Natural killer cell (primary cell): ENCODE results near the gene MRAS. TPM values are rescaled to one million over a fixed set of nuclear protein-coding genes. Genes with fewer than 3 reads are reported as not detected.

ENCODE experiments used
- ATAC-seq, 3 donors: fragments of 150-1000 bp in 2 of 3; fragments of 200-7000 bp in 1 of 3; cut with Tn5 transposase; 1 replicate in 1 of 3; 2 replicates in 2 of 3; pipeline ENCODE4 v1.10.0; 2021; ENCODE audit warnings: mild to moderate bottlenecking in 2 of 3, moderate library complexity in 2 of 3
- DNase-seq, 2 donors: peaks; one replicate each; pipeline versions ENCODE4 v3.0.0 to v3.0.0-alpha.2; 2013 to 2021; ENCODE audit warnings: mixed read lengths in 1 of 2
- H3K27ac ChIP-seq: one replicate; pipeline ENCODE4 v1.5.1; 2013; ENCODE audit warnings: mild to moderate bottlenecking, low read length
- H3K27me3 ChIP-seq: one replicate; pipeline ENCODE4 v1.6.1; 2013; ENCODE audit warnings: low read length; ENCODE audit not compliant: control insufficient read depth, insufficient read depth
- H3K36me3 ChIP-seq: one replicate; pipeline ENCODE4 v1.6.1; 2013; ENCODE audit warnings: low read length; ENCODE audit not compliant: control insufficient read depth, insufficient read depth
- H3K4me1 ChIP-seq: one replicate; pipeline ENCODE4 v1.6.1; 2013; ENCODE audit warnings: low read length; ENCODE audit not compliant: control insufficient read depth, insufficient read depth
- H3K4me3 ChIP-seq: one replicate; pipeline ENCODE4 v1.5.1; 2013; ENCODE audit warnings: low read length
- H3K9me3 ChIP-seq: one replicate; pipeline ENCODE4 v1.6.1; 2013; ENCODE audit warnings: low read length; ENCODE audit not compliant: control insufficient read depth, insufficient read depth
- H3K27ac Mint-ChIP-seq, 2 donors: one replicate each; pipeline ENCODE4 v1.8.0; 2022; ENCODE audit warnings: mild to moderate bottlenecking in 2 of 2, mixed read lengths in 2 of 2, moderate library complexity in 1 of 2
- H3K27me3 Mint-ChIP-seq, 2 donors: one replicate each; pipeline ENCODE4 v1.8.0; 2022; ENCODE audit warnings: low read depth in 2 of 2, mixed read lengths in 2 of 2
- H3K36me3 Mint-ChIP-seq: one replicate; pipeline ENCODE4 v1.8.0; 2022; ENCODE audit warnings: mixed read lengths
- H3K4me1 Mint-ChIP-seq, 2 donors: one replicate each; pipeline ENCODE4 v1.8.0; 2022; ENCODE audit warnings: mixed read lengths in 2 of 2
- H3K4me3 Mint-ChIP-seq: one replicate; pipeline ENCODE4 v1.8.0; 2022; ENCODE audit warnings: mild to moderate bottlenecking, moderate library complexity, mixed read lengths
- H3K9me3 Mint-ChIP-seq, 2 donors: one replicate each; pipeline ENCODE4 v1.8.0; 2022; ENCODE audit warnings: mixed read lengths in 2 of 2
- CTCF ChIP-seq: fragments of 200-600 bp; IDR thresholded peaks from one replicate; pipeline ENCODE4 v1.8.0; 2022; ENCODE audit warnings: antibody characterized with exemption
- WGBS: methylation state at CpG from one replicate; pipeline ENCODE4 v1.1.7; 2013; ENCODE audit warnings: missing lambda C conversion rate; ENCODE audit not compliant: insufficient coverage; 5-methylcytosine and 5-hydroxymethylcytosine counted together
- intact Hi-C: fragments of 100-400 bp; cut with micrococcal nuclease; formaldehyde crosslinking; loops from one replicate; pipeline ENCODE4 v1.14.2; 2022
- total RNA-seq, 4 donors: library from RNA; stranded (reverse); fragments of 120-200 nt in 1 of 4; gene quantifications; one replicate each; pipeline versions ENCODE4 v1.2.3 to v1.2.4, GENCODE V29; 2013 to 2022

The MRAS gene
- total RNA-seq, 3 donors from 2014 or later (not counting 1 experiment from before 2014, with no cell fraction given): 1.2 to 4.9 (median 2.4) TPM

DNA sequence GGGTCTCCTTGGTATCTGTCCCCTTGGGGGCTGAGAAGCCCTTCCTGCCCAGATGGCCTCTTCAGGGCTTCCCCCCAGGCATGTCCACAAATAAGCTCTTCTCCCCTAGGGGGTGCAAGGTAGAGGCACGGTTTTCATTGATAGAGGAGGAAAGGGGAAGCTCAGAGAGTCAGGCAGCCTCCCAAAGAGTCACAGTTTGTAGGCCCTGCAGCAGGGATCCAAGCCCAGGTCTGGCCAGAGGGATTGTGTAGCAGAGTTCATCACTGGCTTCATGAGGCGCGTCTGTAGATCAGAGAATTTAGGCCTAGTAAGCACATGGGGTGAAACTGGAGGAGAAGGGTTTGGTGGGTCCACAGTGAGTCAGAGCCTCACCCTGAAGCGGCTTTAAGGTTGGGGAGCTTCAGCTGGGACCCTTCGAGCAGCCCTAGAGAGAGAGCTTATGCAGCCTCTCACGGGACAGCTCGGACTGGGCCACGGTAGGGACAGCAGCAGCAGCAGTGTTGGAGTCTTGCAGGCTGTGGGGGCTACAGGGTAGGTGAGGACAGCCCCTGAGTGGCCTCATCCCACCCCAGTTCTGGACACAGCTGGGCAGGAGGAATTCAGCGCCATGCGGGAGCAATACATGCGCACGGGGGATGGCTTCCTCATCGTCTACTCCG is 48.5 kb downstream of the MRAS start:
- Histone ChIP-seq H3K4me1 (no peaks in the 10 kb centered on the region), H3K36me3 (no peaks in the 10 kb centered on the region), H3K27me3 (no peaks in the 10 kb centered on the region), H3K9me3 (no peaks in the 10 kb centered on the region), H3K4me3 (no peak overlapping the region), H3K27ac (no peak overlapping the region)
- ATAC-seq: no peak
- 86% methylated on average over 14 of the region's 14 CpGs for WGBS
- H3K27me3 Mint-ChIP-seq: peaks cover 0 to 5% of the 10 kb centered on the region in 2 donors
- H3K36me3 Mint-ChIP-seq: no peaks in the 10 kb centered on the region
- intact Hi-C loops: no loop called here
- H3K4me1 Mint-ChIP-seq: no peaks in the 10 kb centered on the region
- H3K9me3 Mint-ChIP-seq: no peaks in the 10 kb centered on the region
- no peak for DNase-seq
- H3K27ac Mint-ChIP-seq: no peak overlapping the region
- H3K4me3 Mint-ChIP-seq: no peak overlapping the region
- TF ChIP-seq CTCF: no peak

DNA sequence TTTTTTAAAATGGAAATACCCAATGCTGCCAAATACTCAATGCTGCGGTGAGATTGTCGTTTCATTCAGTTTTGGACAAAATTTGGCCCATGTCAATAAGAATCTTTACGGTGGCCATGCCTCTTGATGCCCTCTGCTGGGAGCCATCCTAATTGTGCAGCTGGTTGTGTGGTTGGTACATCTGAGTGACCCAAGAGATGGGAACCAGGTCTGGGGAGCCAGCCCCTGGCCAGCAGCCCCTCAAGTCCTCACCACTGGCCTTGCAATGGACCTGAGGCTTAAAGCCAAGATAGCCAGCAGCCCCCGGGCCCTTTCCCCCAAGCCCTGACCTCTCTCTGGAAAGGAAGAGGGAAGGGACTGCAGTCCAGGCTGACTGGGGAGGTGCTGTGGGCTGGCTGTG is 49.6 kb downstream of the MRAS start:
- H3K4me3 Mint-ChIP-seq: no peak overlapping the region
- H3K27me3 ChIP-seq: no peaks in the 10 kb centered on the region
- H3K27ac ChIP-seq: no peak overlapping the region
- no peak for ATAC-seq
- H3K36me3 Mint-ChIP-seq: no peaks in the 10 kb centered on the region
- H3K36me3 ChIP-seq: no peaks in the 10 kb centered on the region
- no peaks in the 10 kb centered on the region for H3K4me1 ChIP-seq
- no peak overlapping the region for H3K4me3 ChIP-seq
- TF ChIP-seq CTCF: no peak
- no peaks in the 10 kb centered on the region for H3K4me1 Mint-ChIP-seq
- peaks cover 0 to 5% of the 10 kb centered on the region in 2 donors for H3K27me3 Mint-ChIP-seq
- no peaks in the 10 kb centered on the region for H3K9me3 ChIP-seq
- 93% methylated on average over 4 of the region's 4 CpGs for WGBS
- H3K9me3 Mint-ChIP-seq: no peaks in the 10 kb centered on the region
- intact Hi-C loops: no loop called here
- no peak overlapping the region for H3K27ac Mint-ChIP-seq
- peak in 1 of 2 donors; percentile 9 for DNase-seq

- intact Hi-C loops: no loop called here
- Histone ChIP-seq H3K27ac (no peak overlapping the region), H3K36me3 (no peaks in the 10 kb centered on the region), H3K9me3 (no peaks in the 10 kb centered on the region), H3K4me1 (no peaks in the 10 kb centered on the region), H3K27me3 (no peaks in the 10 kb centered on the region), H3K4me3 (no peak overlapping the region)
- no peak for TF ChIP-seq CTCF
- Mint-ChIP-seq H3K9me3 (no peaks in the 10 kb centered on the region), H3K27ac (no peak overlapping the region), H3K4me3 (no peak overlapping the region), H3K27me3 (peaks cover 0 to 5% of the 10 kb centered on the region in 2 donors), H3K36me3 (no peaks in the 10 kb centered on the region), H3K4me1 (no peaks in the 10 kb centered on the region)
- ATAC-seq: no peak
- 81% methylated on average over 8 of the region's 11 CpGs for WGBS
- no peak for DNase-seq
These were observed 50.6 kb downstream of the MRAS start for GRCh38 chr3:138398791-138399575.
